ENCODE data around the gene NFASC. TPM values are rescaled to one million over a fixed set of nuclear protein-coding genes. Genes with fewer than 3 reads are reported as not detected.

The NFASC gene
- polyA plus RNA-seq, 3 donors = 0.08 TPM; not detected in 2

- no peaks in the 10 kb centered on the region for H3K27me3 ChIP-seq (ENCODE audit: control insufficient read depth in 2 of 2, insufficient read depth in 2 of 2, low read length in 2 of 2)
- no peak for TF ChIP-seq CTCF (IDR thresholded peaks at IDR 0.05)
- WGBS (ENCODE audit: insufficient coverage) = 95% methylated on average over 10 of the region's 11 CpGs
- no peak overlapping the region for H3K27ac ChIP-seq (ENCODE audit: low read depth in 1 of 2, low read length in 2 of 2)
- Mint-ChIP-seq H3K27me3 (ENCODE audit: low read depth in 3 of 3) (peaks cover 0 to 3% (median 2%) of the 10 kb centered on the region in 3 donors), H3K27ac (peak overlapping the region in 3 of 7 donors; percentile 74 to 97 (median 80)), H3K4me3 (peak overlapping the region in 1 of 2 donors; percentile 64), H3K4me1 (peaks cover 33% of the 10 kb centered on the region), H3K9me3 (peaks cover 0 to 5% (median 3%) of the 10 kb centered on the region in 7 donors), H3K36me3 (peaks cover 0 to 4% of the 10 kb centered on the region in 2 donors)
- H3K9ac ChIP-seq (ENCODE audit: insufficient read depth, low read length, poor library complexity, severe bottlenecking) = no peak overlapping the region
- no peak overlapping the region for H3K4me3 ChIP-seq (replicated peaks in 1 of 3; ENCODE audit: low read depth in 2 of 3, low read length in 3 of 3)
- no peaks in the 10 kb centered on the region for H3K79me2 ChIP-seq (ENCODE audit: insufficient read depth, low read length)
- H3K9me3 ChIP-seq (replicated peaks in 1 of 2; ENCODE audit: control insufficient read depth in 1 of 2, insufficient read depth in 1 of 2, low read length in 2 of 2) = no peaks in the 10 kb centered on the region
- no peak overlapping the region for H3K4me2 ChIP-seq (replicated peaks; ENCODE audit: extremely low read depth, low read length, poor library complexity, severe bottlenecking)
- no peaks in the 10 kb centered on the region for H4K20me1 ChIP-seq (ENCODE audit: insufficient read depth, low read length)
- no peak for DNase-seq
- intact Hi-C loops (cut with micrococcal nuclease) = loop anchor here in 1 of 2 donors (2.0 kb wide), 1 partner anchor 70 kb away; no protein-coding TSS in a partner anchor
- H2AFZ ChIP-seq (ENCODE audit: insufficient read depth, low read depth, low read length, poor library complexity, severe bottlenecking) = peak overlapping the region; percentile 80
- no peaks in the 10 kb centered on the region for H3K36me3 ChIP-seq (replicated peaks in 1 of 2; ENCODE audit: control insufficient read depth in 1 of 2, insufficient read depth in 2 of 2, low read length in 2 of 2)
- H3K4me1 ChIP-seq (ENCODE audit: control insufficient read depth in 1 of 2, insufficient read depth in 2 of 2, low read length in 2 of 2) = peaks cover 21 to 24% of the 10 kb centered on the region in 2 donors
Observed at GRCh38 chr1:204990721-204991341, 120.2 kb downstream of the NFASC start.

- Mint-ChIP-seq H3K9me3 (peaks cover 0 to 5% (median 3%) of the 10 kb centered on the region in 7 donors), H3K4me1 (peaks cover 33% of the 10 kb centered on the region), H3K4me3 (peak overlapping the region in 1 of 2 donors; percentile 64), H3K27me3 (ENCODE audit: low read depth in 3 of 3) (peaks cover 2 to 3% (median 2%) of the 10 kb centered on the region in 3 donors), H3K36me3 (peaks cover 0 to 4% of the 10 kb centered on the region in 2 donors), H3K27ac (peak overlapping the region in 6 of 7 donors; percentile 80 to 98 (median 94))
- H3K4me1 ChIP-seq (ENCODE audit: control insufficient read depth in 1 of 2, insufficient read depth in 2 of 2, low read length in 2 of 2) = peaks cover 21 to 24% of the 10 kb centered on the region in 2 donors
- H3K9ac ChIP-seq (ENCODE audit: insufficient read depth, low read length, poor library complexity, severe bottlenecking) = no peak overlapping the region
- H3K9me3 ChIP-seq (replicated peaks in 1 of 2; ENCODE audit: control insufficient read depth in 1 of 2, insufficient read depth in 1 of 2, low read length in 2 of 2) = no peaks in the 10 kb centered on the region
- H3K27ac ChIP-seq (ENCODE audit: low read depth in 1 of 2, low read length in 2 of 2) = peak overlapping the region; percentile 64 to 90
- H3K4me3 ChIP-seq (replicated peaks in 1 of 3; ENCODE audit: low read depth in 2 of 3, low read length in 3 of 3) = no peak overlapping the region
- H3K27me3 ChIP-seq (ENCODE audit: control insufficient read depth in 2 of 2, insufficient read depth in 2 of 2, low read length in 2 of 2) = no peaks in the 10 kb centered on the region
- H4K20me1 ChIP-seq (ENCODE audit: insufficient read depth, low read length) = no peaks in the 10 kb centered on the region
- H3K4me2 ChIP-seq (replicated peaks; ENCODE audit: extremely low read depth, low read length, poor library complexity, severe bottlenecking) = no peak overlapping the region
- TF ChIP-seq CTCF (IDR thresholded peaks at IDR 0.05) = no peak
- peak overlapping the region; percentile 80 for H2AFZ ChIP-seq (ENCODE audit: insufficient read depth, low read depth, low read length, poor library complexity, severe bottlenecking)
- no peaks in the 10 kb centered on the region for H3K79me2 ChIP-seq (ENCODE audit: insufficient read depth, low read length)
- intact Hi-C loops (cut with micrococcal nuclease) = loop anchor here in 1 of 2 donors (2.0 kb wide), 1 partner anchor 69 kb away; no protein-coding TSS in a partner anchor
- H3K36me3 ChIP-seq (replicated peaks in 1 of 2; ENCODE audit: control insufficient read depth in 1 of 2, insufficient read depth in 2 of 2, low read length in 2 of 2) = no peaks in the 10 kb centered on the region
- 82% methylated on average over 10 of the region's 11 CpGs for WGBS (ENCODE audit: insufficient coverage)
- peak in 1 of 3 donors; percentile 23 for DNase-seq
Observed at GRCh38 chr1:204991342-204991844, 120.7 kb downstream of the NFASC start.

Measured in CD14-positive monocyte (primary cell).